LoVo (cell line): ENCODE results near the gene ST3GAL2.

Experiments
- DNase-seq: peaks from one replicate; pipeline ENCODE4 v3.0.0-alpha.2; 2016; ENCODE audit warnings: low spot score

ST3GAL2 gene

GRCh38 chr16:70438969-70439862 is at the start of gene ST3GAL2:
Gene ST3GAL2 (minus strand): TSS chr16:70439100. CDS start chr16:70398530, 40,570 bp downstream.
- DNase-seq, result peak; percentile 89

GRCh38 chr16:70484867-70485266 is 46.0 kb upstream of the ST3GAL2 start:
- DNase-seq, result no peak

DNA sequence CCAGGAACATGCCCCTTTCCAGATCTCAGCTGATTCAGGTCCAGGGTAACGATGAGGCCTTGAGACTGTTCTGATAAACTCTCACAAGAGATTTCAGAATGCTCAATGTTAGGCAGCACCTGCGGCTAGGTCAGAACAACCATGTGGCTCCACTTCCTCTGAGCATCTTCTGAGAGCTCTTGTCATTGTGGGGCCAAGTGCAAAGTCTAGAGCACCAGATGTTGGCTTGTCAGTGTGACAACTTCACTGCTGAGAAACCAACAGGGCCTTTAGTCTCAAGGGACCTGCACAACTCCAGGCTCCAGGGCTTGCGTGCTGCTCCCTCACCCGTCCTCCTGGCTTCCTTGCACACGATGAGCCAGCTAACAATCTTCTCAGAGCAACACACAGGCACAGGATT is 44.5 kb upstream of the ST3GAL2 start:
- DNase-seq, result no peak

- no peak for DNase-seq
These were observed 43.7 kb upstream of the ST3GAL2 start for GRCh38 chr16:70482624-70483023.

DNA sequence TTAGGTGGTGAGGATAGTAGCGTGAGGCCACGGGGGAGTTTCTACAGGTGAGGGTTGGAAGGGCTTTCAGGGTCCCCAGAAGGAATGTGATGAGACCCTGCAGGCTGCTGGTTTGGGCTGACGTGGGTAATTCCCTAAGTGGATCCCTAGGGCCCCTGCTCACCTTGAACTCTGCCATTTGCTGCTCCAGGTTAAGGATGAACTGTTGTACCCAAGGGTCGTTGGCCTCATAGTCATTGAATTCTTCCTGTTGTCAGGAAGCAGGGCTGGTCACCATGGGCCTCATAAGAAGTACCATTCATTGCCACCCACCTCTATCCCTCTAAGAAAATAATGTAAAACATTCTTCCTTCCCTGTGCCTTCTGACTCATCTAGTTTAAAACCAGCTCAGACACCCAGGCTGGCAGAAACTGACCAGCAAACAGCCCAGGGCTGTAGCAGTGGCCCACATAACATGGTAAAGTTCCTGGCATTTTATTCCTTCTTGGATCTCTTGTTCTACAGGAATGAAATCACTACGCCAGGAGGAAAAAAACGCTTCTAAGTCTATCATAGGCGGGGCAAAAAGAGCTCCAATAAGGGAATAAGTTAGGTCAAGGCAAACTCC is 43.1 kb upstream of the ST3GAL2 start:
- DNase-seq, result no peak

- no peak for DNase-seq
These were observed 41.5 kb upstream of the ST3GAL2 start for GRCh38 chr16:70480127-70481105.

DNA sequence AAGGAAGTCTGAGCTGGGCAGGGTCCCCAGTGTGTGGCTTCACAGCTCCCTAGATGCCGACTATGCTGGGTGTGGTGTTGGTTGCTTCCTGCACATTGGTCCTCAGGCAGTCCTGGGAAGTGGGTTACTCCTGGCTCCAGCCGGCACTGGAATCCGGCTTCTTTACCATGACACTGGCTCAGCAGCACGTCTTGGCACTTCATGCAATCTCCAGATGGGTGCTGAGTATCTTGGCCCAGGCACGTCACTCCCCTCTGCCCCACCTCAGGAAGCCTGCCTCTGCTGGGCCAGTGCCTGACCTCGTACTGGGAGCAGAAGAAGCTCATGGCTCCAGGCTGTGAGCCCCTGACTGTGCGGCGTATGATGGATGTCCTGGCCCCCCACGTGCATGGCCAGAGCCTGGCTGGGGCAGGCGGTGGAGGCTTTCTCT is 40.0 kb upstream of the ST3GAL2 start:
- no peak for DNase-seq

- no peak for DNase-seq
These were observed 39.3 kb upstream of the ST3GAL2 start for GRCh38 chr16:70478169-70478568.

GRCh38 chr16:70476272-70477020 is 37.5 kb upstream of the ST3GAL2 start:
- DNase-seq, result no peak

- DNase-seq, result no peak
These were observed 36.4 kb upstream of the ST3GAL2 start for GRCh38 chr16:70475054-70475871.

DNA sequence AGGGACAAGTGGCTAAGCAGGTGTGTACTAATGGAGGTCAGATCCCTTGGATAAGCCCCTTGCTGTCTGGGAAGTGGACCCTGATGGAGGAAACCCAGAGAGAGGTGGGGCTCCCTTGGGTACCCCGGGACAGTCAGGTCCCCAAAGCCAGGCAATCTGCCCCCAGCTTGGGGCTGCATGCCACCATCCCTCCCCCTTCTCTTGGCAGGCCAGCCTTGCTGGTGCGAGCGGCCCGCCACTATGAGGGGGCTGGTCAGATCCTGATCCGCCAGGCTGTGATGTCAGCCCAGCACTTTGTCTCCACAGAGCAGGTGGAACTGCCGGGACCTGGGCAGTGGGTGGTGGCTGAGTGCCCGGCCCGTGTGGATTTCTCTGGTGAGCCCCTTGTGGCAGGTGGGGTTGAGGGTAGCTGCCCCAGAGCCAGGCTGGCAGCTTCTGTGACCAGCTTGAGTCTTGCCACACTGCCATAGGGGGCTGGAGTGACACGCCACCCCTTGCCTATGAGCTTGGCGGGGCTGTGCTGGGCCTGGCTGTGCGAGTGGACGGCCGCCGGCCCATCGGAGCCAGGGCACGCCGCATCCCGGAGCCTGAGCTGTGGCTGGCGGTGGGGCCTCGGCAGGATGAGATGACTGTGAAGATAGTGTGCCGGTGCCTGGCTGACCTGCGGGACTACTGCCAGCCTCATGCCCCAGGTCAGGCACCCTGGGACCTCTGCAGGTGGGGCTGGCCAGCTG is 35.6 kb upstream of the ST3GAL2 start:
- DNase-seq, result no peak

DNA sequence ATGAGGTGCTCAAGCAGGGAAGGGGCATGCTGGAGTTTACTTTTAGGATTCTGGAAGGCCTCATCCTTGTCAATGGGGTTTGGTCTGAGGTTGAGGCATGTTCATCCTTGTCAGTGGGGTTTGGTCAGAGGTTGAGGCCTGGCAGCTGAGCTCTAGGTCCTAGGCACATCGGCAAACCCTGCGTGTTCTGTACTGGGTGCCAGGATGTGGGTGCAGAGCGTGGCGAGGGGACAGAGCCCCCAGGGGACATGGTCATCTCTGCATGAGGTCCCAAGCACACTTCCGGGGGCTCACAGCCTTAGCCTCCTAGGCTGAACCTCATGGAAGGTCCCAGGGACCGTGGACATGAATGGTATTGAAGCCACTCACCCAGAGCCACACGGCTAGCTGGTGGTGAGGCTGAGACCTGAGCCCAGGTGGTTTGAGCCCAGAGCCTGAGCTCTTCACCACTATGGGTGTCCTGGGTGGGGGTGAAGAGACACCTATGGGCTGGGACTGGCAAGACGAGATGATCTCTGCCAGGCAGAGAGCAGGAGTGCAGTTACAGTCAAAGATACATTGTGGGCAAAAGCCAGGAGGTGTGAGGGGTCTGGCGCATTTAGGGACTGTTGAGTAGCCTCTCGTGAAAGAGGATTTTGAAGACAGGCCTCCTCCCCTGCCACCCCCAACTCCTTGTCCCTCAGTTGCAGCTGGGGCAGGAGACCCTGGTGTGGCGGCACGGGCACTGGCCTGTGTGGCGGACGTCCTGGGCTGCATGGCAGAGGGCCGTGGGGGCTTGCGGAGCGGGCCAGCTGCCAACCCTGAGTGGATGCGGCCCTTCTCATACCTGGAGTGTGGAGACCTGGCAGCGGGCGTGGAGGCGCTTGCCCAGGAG is 34.8 kb upstream of the ST3GAL2 start:
- DNase-seq, result no peak

- no peak for DNase-seq
These were observed 34.0 kb upstream of the ST3GAL2 start for GRCh38 chr16:70472786-70473433.

GRCh38 chr16:70470927-70471341 is 32.0 kb upstream of the ST3GAL2 start:
- no peak for DNase-seq

DNA sequence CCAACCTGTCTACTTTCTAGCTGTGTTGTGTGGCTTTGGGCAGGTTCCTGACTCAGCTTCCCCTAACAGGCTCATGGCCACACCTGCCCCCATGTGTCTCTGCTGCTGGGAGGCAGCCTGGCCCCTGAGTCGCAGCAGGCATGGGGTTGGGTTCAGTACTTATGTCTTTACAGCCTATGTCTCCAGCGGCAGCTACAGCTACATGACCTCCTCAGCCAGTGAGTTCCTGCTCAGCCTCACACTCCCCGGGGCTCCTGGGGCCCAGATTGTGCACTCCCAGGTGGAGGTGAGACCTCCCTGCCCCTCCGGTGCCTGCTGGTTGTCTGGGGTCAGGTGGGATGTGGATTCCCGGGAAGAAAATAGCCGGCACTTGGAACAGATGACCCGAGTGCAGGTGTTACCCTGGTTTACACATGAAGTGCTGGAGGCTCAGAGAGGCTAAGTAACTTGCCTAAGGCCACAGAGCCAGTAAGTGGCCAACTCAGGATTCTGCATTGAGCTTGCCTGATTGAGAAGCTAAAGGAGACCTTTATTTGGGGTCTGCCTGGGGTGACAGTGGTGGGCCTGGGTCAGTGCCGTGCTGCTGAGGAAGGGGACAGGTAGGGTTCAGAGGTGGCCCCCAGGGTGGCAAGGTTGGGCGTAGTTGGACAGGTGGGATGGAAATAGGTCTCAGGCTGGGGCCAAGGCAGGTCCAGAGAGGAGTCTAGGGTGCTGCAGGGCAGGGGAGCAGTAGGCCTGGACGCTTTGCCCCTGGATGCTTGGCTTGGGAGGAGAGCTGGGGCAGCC is 31.4 kb upstream of the ST3GAL2 start:
- no peak for DNase-seq

DNA sequence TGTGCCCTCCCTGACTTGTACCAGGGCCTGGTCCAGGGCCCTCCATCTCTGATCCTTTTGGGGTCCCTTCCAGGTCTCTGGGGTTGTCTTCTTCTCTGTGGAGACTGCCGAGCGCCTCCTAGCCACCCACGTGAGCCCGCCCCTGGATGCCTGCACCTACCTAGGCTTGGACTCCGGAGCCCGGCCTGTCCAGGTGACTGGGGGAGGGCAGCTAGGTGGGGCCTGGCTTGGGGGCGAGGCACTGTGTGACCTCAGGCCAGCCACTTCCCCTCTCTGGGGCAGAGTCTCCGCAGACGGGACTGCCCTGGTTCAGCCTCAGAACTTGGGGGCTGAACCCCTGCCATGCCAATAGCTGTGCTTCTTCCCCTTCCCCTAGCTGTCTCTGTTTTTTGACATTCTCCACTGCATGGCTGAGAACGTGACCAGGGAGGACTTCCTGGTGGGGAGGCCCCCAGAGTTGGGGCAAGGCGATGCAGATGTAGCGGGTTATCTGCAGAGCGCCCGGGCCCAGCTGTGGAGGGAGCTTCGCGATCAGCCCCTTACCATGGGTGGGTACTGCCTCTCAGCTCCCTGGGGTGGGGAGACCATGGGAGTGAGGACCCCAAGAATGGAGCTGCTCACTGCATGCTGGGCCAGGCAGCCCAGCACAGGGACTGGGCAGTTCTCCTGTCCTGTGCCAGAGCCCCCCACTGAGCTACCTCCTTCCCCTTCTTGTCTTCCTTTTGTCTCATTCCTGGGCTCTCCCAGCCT is 30.1 kb upstream of the ST3GAL2 start:
- no peak for DNase-seq

GRCh38 chr16:70467608-70468007 is 28.7 kb upstream of the ST3GAL2 start:
- no peak for DNase-seq
